Measurements from ENCODE around the gene AGT.
"Not testable (repeated sequence)": the region's sequence is repeated elsewhere in the genome, so short reads cannot be mapped to it uniquely, and the experiment has no call there.

Gene AGT

GRCh38 chr1:230707732-230708630, 5.9 kb downstream of the AGT start:
- no peak for DNase-seq (ENCODE audit: low read depth)

GRCh38 chr1:230706887-230707731, 6.8 kb downstream of the AGT start:
- DNase-seq (ENCODE audit: low read depth) = no peak

- DNase-seq (ENCODE audit: low read depth) = no peak
Observed at GRCh38 chr1:230706020-230706699, 7.8 kb downstream of the AGT start.

- no peak for DNase-seq (ENCODE audit: low read depth)
Observed at GRCh38 chr1:230705289-230706019, 8.5 kb downstream of the AGT start.

- DNase-seq (ENCODE audit: low read depth) = no peak
Observed at GRCh38 chr1:230704830-230705229, 9.1 kb downstream of the AGT start.

- DNase-seq (ENCODE audit: low read depth) = no peak
Observed at GRCh38 chr1:230703679-230704385, 10.1 kb downstream of the AGT start.

- DNase-seq (ENCODE audit: low read depth) = no peak
Observed at GRCh38 chr1:230702934-230703678, 10.8 kb downstream of the AGT start.

GRCh38 chr1:230701895-230702768, 11.8 kb downstream of the AGT start:
- no peak for DNase-seq (ENCODE audit: low read depth)

- DNase-seq (ENCODE audit: low read depth) = no peak
Observed at GRCh38 chr1:230701434-230701833, 12.5 kb downstream of the AGT start.

GRCh38 chr1:230700132-230700531, 13.8 kb downstream of the AGT start:
- DNase-seq (ENCODE audit: low read depth) = no peak

- no peak for DNase-seq (ENCODE audit: low read depth)
Observed at GRCh38 chr1:230699716-230700115, 14.2 kb downstream of the AGT start.

- DNase-seq (ENCODE audit: low read depth) = not testable (repeated sequence)
Observed at GRCh38 chr1:230698964-230699363, 15.0 kb downstream of the AGT start.

- DNase-seq (ENCODE audit: low read depth) = no peak
Observed at GRCh38 chr1:230698130-230698529, 15.8 kb downstream of the AGT start.

- DNase-seq (ENCODE audit: low read depth) = no peak
Observed at GRCh38 chr1:230696722-230697437, 17.0 kb downstream of the AGT start.

- DNase-seq (ENCODE audit: low read depth) = no peak
Observed at GRCh38 chr1:230696218-230696617, 17.7 kb downstream of the AGT start.

GRCh38 chr1:230694991-230695390, 18.9 kb downstream of the AGT start:
- DNase-seq (ENCODE audit: low read depth) = no peak

- DNase-seq (ENCODE audit: low read depth) = no peak
Observed at GRCh38 chr1:230694464-230694863, 19.5 kb downstream of the AGT start.

- no peak for DNase-seq (ENCODE audit: low read depth)
Observed at GRCh38 chr1:230693777-230694176, 20.1 kb downstream of the AGT start.

GRCh38 chr1:230693221-230693620, 20.7 kb downstream of the AGT start:
- DNase-seq (ENCODE audit: low read depth) = no peak
